H1 (cell line): Measurements from ENCODE around the gene IL21R. TPM values are rescaled to one million over a fixed set of nuclear protein-coding genes. Genes with fewer than 3 reads are reported as not detected.

Source experiments
- CTCF ChIA-PET: fragments of 300-600 bp; sonication (Branson Sonifier 250); formaldehyde crosslinking; loops from one replicate; lab custom pipeline; 2021; ENCODE audit not compliant: partially characterized antibody; lab: Charles Lee
- POLR2A ChIA-PET: fragments of 300-600 bp; sonication (Branson Sonifier 250); formaldehyde crosslinking; loops from one replicate; lab custom pipeline; 2021; ENCODE audit warnings: inconsistent platforms; ENCODE audit not compliant: partially characterized antibody; lab: Charles Lee
- DNase-seq, 2 experiments: peaks; one replicate each; pipeline versions ENCODE4 v3.0.0 to v3.0.0-alpha.2; 2010 to 2022; ENCODE audit warnings: low spot score in 2 of 2, low read depth in 1 of 2, mixed read lengths in 1 of 2
- FAIRE-seq: peaks from 2 replicates; lab custom pipeline; 2011; peaks lifted over from hg19 to GRCh38; lab: Jason Lieb, UNC
- H2AFZ ChIP-seq: 2 replicates; pipeline ENCODE4 v1.8.1; 2012; ENCODE audit warnings: low read length, inconsistent platforms
- H2AK5ac ChIP-seq: 2 replicates; pipeline ENCODE4 v1.6.1; 2013; ENCODE audit warnings: low read depth, low read length
- H2BK120ac ChIP-seq: replicated peaks from 2 replicates; pipeline ENCODE3; 2013; ENCODE audit warnings: low read depth, low read length, inconsistent platforms
- H2BK12ac ChIP-seq: 2 replicates; pipeline ENCODE4 v1.6.1; 2013; ENCODE audit warnings: low read depth, low read length
- H2BK15ac ChIP-seq: 2 replicates; pipeline ENCODE4 v1.6.1; 2013; ENCODE audit warnings: low read length
- H2BK20ac ChIP-seq: 2 replicates; pipeline ENCODE4 v1.6.1; 2013; ENCODE audit warnings: low read length
- H2BK5ac ChIP-seq: 2 replicates; pipeline ENCODE4 v1.6.1; 2013; ENCODE audit warnings: low read depth, low read length
- H3K14ac ChIP-seq: 2 replicates; pipeline ENCODE4 v1.6.1; 2013; ENCODE audit warnings: inconsistent platforms; ENCODE audit not compliant: insufficient read length
- H3K18ac ChIP-seq: 2 replicates; pipeline ENCODE4 v1.6.1; 2013; ENCODE audit warnings: low read length; ENCODE audit errors: extremely low read depth
- H3K23ac ChIP-seq: 2 replicates; pipeline ENCODE4 v1.6.1; 2013; ENCODE audit warnings: inconsistent platforms; ENCODE audit not compliant: insufficient read length
- H3K23me2 ChIP-seq: 2 replicates; pipeline ENCODE4 v1.6.1; 2013; ENCODE audit warnings: low read depth, low read length
- H3K27ac ChIP-seq: 2 replicates; pipeline ENCODE4 v1.6.1; 2011; ENCODE audit warnings: low read depth, low read length, inconsistent platforms
- H3K27me3 ChIP-seq, 4 experiments: replicated peaks in 1 of 4; 1 replicate in 1 of 4; 2 replicates in 3 of 4; pipeline versions ENCODE4 v1.6.1 to v1.8.1; 2011 to 2013; ENCODE audit warnings: low read length in 3 of 4, mild to moderate bottlenecking in 3 of 4, inconsistent platforms in 2 of 4, mixed read lengths in 2 of 4, moderate library complexity in 1 of 4; ENCODE audit not compliant: control insufficient read depth in 3 of 4, insufficient read depth in 3 of 4; ENCODE audit errors: extremely low read depth in 1 of 4
- H3K36me3 ChIP-seq, 4 experiments: 2 replicates each; pipeline versions ENCODE4 v1.6.1 to v1.8.1; 2011 to 2013; ENCODE audit warnings: mild to moderate bottlenecking in 4 of 4, low read length in 3 of 4, moderate library complexity in 2 of 4, control low read depth in 1 of 4, inconsistent platforms in 1 of 4; ENCODE audit not compliant: insufficient read depth in 4 of 4, control insufficient read depth in 2 of 4
- H3K4ac ChIP-seq: replicated peaks from 2 replicates; pipeline ENCODE3; 2013; ENCODE audit warnings: low read length, low read depth, mixed read lengths, inconsistent platforms; ENCODE audit not compliant: insufficient read length
- H3K4me1 ChIP-seq, 4 experiments: replicated peaks in 1 of 4; 1 replicate in 1 of 4; 2 replicates in 3 of 4; pipeline versions ENCODE4 v1.6.1 to v1.8.1; 2011 to 2013; ENCODE audit warnings: low read length in 3 of 4, inconsistent platforms in 2 of 4, mixed read lengths in 1 of 4; ENCODE audit not compliant: insufficient read depth in 4 of 4, control insufficient read depth in 3 of 4
- H3K4me2 ChIP-seq, 2 experiments: 2 replicates each; pipeline versions ENCODE4 v1.6.1 to v1.8.1; 2011 to 2013; ENCODE audit warnings: low read depth in 2 of 2, low read length in 2 of 2, control low read depth in 1 of 2, inconsistent platforms in 1 of 2, mild to moderate bottlenecking in 1 of 2; ENCODE audit not compliant: insufficient read depth in 1 of 2
- H3K4me3 ChIP-seq, 4 experiments: fragments of 200-600, 300-600 bp in 1 of 4; sonication (generic), shearing (Covaris generic), sonication (Bioruptor Twin) in 1 of 4; 2 replicates each; pipeline versions ENCODE4 v1.5.1 to v1.8.1; 2011 to 2016; ENCODE audit warnings: low read length in 4 of 4, low read depth in 3 of 4, control low read depth in 2 of 4, inconsistent platforms in 2 of 4, mild to moderate bottlenecking in 2 of 4, mixed read lengths in 1 of 4, moderate library complexity in 1 of 4; ENCODE audit not compliant: insufficient read depth in 2 of 4; ENCODE audit errors: extremely low read depth in 1 of 4
- H3K56ac ChIP-seq: replicated peaks from 2 replicates; pipeline ENCODE3; 2013; ENCODE audit warnings: low read depth, mild to moderate bottlenecking, mixed read lengths, low read length, inconsistent platforms; ENCODE audit not compliant: insufficient read length
- H3K79me1 ChIP-seq: 2 replicates; pipeline ENCODE4 v1.6.1; 2013; ENCODE audit warnings: low read depth, low read length, control low read depth
- H3K79me2 ChIP-seq, 2 experiments: 2 replicates each; pipeline versions ENCODE4 v1.6.1 to v1.8.1; 2012 to 2013; ENCODE audit warnings: low read length in 2 of 2, mild to moderate bottlenecking in 2 of 2, inconsistent platforms in 1 of 2; ENCODE audit not compliant: insufficient read depth in 2 of 2, control insufficient read depth in 1 of 2
- H3K9ac ChIP-seq, 4 experiments: replicated peaks in 1 of 4; 1 replicate in 1 of 4; 2 replicates in 3 of 4; pipeline versions ENCODE4 v1.6.1 to v1.8.1; 2011 to 2013; ENCODE audit warnings: low read depth in 3 of 4, low read length in 3 of 4, control low read depth in 2 of 4, mild to moderate bottlenecking in 2 of 4, moderate library complexity in 2 of 4, inconsistent platforms in 1 of 4; ENCODE audit errors: extremely low read depth in 1 of 4
- H3K9me3 ChIP-seq, 2 experiments: 2 replicates each; pipeline versions ENCODE4 v1.6.1 to v1.8.1; 2012 to 2013; ENCODE audit warnings: mild to moderate bottlenecking in 2 of 2, moderate library complexity in 2 of 2, control low read depth in 1 of 2, inconsistent platforms in 1 of 2, low read depth in 1 of 2, low read length in 1 of 2, mixed read lengths in 1 of 2; ENCODE audit not compliant: insufficient read depth in 2 of 2
- H4K20me1 ChIP-seq, 2 experiments: replicated peaks in 1 of 2; 2 replicates each; pipeline versions ENCODE3 to v1.8.1; 2011 to 2013; ENCODE audit warnings: inconsistent platforms in 2 of 2, low read length in 2 of 2, mild to moderate bottlenecking in 1 of 2; ENCODE audit not compliant: insufficient read depth in 2 of 2, control insufficient read depth in 1 of 2
- H4K5ac ChIP-seq: 2 replicates; pipeline ENCODE4 v1.6.1; 2013; ENCODE audit warnings: low read length, low read depth, mixed read lengths, inconsistent platforms; ENCODE audit not compliant: insufficient read length
- H4K8ac ChIP-seq: 2 replicates; pipeline ENCODE4 v1.8.0; 2013; ENCODE audit warnings: mild to moderate bottlenecking, moderate library complexity, low read length, inconsistent platforms; ENCODE audit not compliant: insufficient read depth; ENCODE audit errors: extremely low read depth
- H4K91ac ChIP-seq: replicated peaks from 2 replicates; pipeline ENCODE3; 2013; ENCODE audit warnings: low read length, mixed read lengths, inconsistent platforms; ENCODE audit not compliant: insufficient read length
- ASH2L ChIP-seq: fragments of 200-600, 300-600 bp; sonication (generic); IDR thresholded peaks from one replicate; pipeline ENCODE4 v1.7.1; 2017; ENCODE audit warnings: low read length
- BACH1 ChIP-seq: IDR thresholded peaks from 2 replicates; pipeline ENCODE4 v1.6.1; 2012; ENCODE audit warnings: low read length, improper control_type of control experiment
- CTBP2 ChIP-seq: IDR thresholded peaks from 2 replicates; pipeline ENCODE4 v1.7.0; 2011; ENCODE audit warnings: borderline replicate concordance, mild to moderate bottlenecking, moderate library complexity, mixed read lengths, low read length; ENCODE audit not compliant: insufficient read depth, insufficient read length
- KDM4A ChIP-seq: IDR thresholded peaks from one replicate; pipeline ENCODE4 v1.7.1; 2012; ENCODE audit warnings: low read depth, mild to moderate bottlenecking, moderate library complexity, low read length, inconsistent platforms; ENCODE audit not compliant: severe bottlenecking
- SIX5 ChIP-seq: IDR thresholded peaks from 2 replicates; pipeline ENCODE4 v1.6.1; 2011; ENCODE audit warnings: mild to moderate bottlenecking, low read depth, low read length
- USF2 ChIP-seq: IDR thresholded peaks from 2 replicates; pipeline ENCODE4 v1.6.1; 2011; ENCODE audit warnings: low read length, improper control_type of control experiment
- WGBS, 2 experiments: shearing (Covaris generic) in 1 of 2; methylation state at CpG; one replicate each; pipeline versions ENCODE4 v1.1.6 to v1.1.7; 2013 to 2015; ENCODE audit warnings: low lambda C conversion rate in 2 of 2, mixed read lengths in 2 of 2, inconsistent platforms in 1 of 2, low coverage in 1 of 2, missing lambda C conversion rate in 1 of 2; ENCODE audit not compliant: insufficient replicate concordance in 2 of 2, insufficient coverage in 1 of 2, insufficient read length in 1 of 2; ENCODE audit errors: extremely low coverage in 1 of 2, missing lambda C conversion rate in 1 of 2; 5-methylcytosine and 5-hydroxymethylcytosine counted together
- polyA plus RNA-seq, 7 experiments: library from polyadenylated mRNA; depleted of rRNA in 3 of 7; stranded (reverse) in 5 of 7; unstranded in 2 of 7; fragments of >200 nt in 5 of 7; fragments of 200-250 nt in 2 of 7; gene quantifications; 1 replicate in 5 of 7; 2 replicates in 1 of 7; 4 replicates in 1 of 7; pipeline versions ENCODE4 v1.2.1 to v1.2.3, GENCODE V29; 2011 to 2013; ENCODE audit warnings: missing spikeins in 2 of 7, mixed read lengths in 2 of 7
- total RNA-seq: library from RNA; stranded (reverse); fragmentation: NEBNext Ultra II Directional; extraction: Animal tissue kit (Norgen Biotek cat#: 25700); gene quantifications from 2 replicates; pipeline ENCODE4 v1.2.1, GENCODE V29; 2021
- TF ChIP-seq, protein P1 (sequence below): IDR thresholded peaks from 2 replicates; pipeline ENCODE4 v1.6.1; 2012; ENCODE audit warnings: inconsistent platforms

IL21R gene
- total and polyA plus RNA-seq, 2 of the 8 experiments (the other 6 are each of a cell fraction or from before 2014, with no cell fraction given): 0.34 to 0.70 TPM

GRCh38 chr16:27356794-27357193, 45.2 kb upstream of the IL21R start:
- Histone ChIP-seq H3K36me3 (peaks cover 0 to 12% (median 2%) of the 10 kb centered on the region in 4 experiments; a peak in 4 of 8 replicates), H3K9ac (no peak overlapping the region), H3K23ac (no peak overlapping the region), H4K5ac (no peak overlapping the region), H2AFZ (no peak overlapping the region), H3K79me1 (no peaks in the 10 kb centered on the region), H3K79me2 (no peaks in the 10 kb centered on the region), H2AK5ac (no peak overlapping the region), H3K56ac (no peak overlapping the region), H3K4me2 (no peak overlapping the region), H4K91ac (no peak overlapping the region), H2BK20ac (no peak overlapping the region), H3K9me3 (no peaks in the 10 kb centered on the region), H3K27ac (no peak overlapping the region), H2BK12ac (no peak overlapping the region), H2BK120ac (no peak overlapping the region), H3K4me1 (0 out of 7 replicates have a peak, but pooled peaks cover 0 to 2% (median 0%) of the 10 kb centered on the region in 4 experiments), H3K18ac (no peak overlapping the region), H3K4me3 (no peak overlapping the region), H2BK5ac (no peak overlapping the region), H2BK15ac (no peak overlapping the region), H3K23me2 (no peaks in the 10 kb centered on the region), H3K14ac (no peak overlapping the region), H4K8ac (no peak overlapping the region), H4K20me1 (no peaks in the 10 kb centered on the region), H3K27me3 (no peaks in the 10 kb centered on the region), H3K4ac (no peak overlapping the region)
- POLR2A ChIA-PET: interaction anchor here (2.5 kb wide), 1 partner anchor 10 kb away, joined by 6 read pairs; no protein-coding TSS in a partner anchor
- no peak for DNase-seq
- FAIRE-seq: no peak
- TF ChIP-seq CTBP2 (no peak), KDM4A (no peak), USF2 (no peak), BACH1 (no peak), SIX5 (no peak), ASH2L (no peak)
- TF ChIP-seq, protein P1, sequence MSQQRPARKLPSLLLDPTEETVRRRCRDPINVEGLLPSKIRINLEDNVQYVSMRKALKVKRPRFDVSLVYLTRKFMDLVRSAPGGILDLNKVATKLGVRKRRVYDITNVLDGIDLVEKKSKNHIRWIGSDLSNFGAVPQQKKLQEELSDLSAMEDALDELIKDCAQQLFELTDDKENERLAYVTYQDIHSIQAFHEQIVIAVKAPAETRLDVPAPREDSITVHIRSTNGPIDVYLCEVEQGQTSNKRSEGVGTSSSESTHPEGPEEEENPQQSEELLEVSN: no peak
- CTCF ChIA-PET: interaction anchor here (0.8 to 5.7 kb wide), 11 partner anchors 11 to 177 kb away, joined by 3 to 55 read pairs (median 5); no protein-coding TSS in a partner anchor
- WGBS, 2 experiments: 100% methylated on average over 4 of the region's 4 CpGs; no CpG with 5 or more reads in 1 of the 2 experiments
